Activated CD4-positive, alpha-beta T cell treated with anti-CD3 and anti-CD28 coated beads for 24 hours (primary cell): ENCODE results near the gene MYL5.
"Not testable (repeated sequence)": the region's sequence is repeated elsewhere in the genome, so short reads cannot be mapped to it uniquely, and the experiment has no call there.

Experiments used
- DNase-seq, 2 donors: peaks; one replicate each; pipeline ENCODE4 v3.0.0-alpha.2; 2020; ENCODE audit warnings: low read depth in 2 of 2

The MYL5 gene

DNA sequence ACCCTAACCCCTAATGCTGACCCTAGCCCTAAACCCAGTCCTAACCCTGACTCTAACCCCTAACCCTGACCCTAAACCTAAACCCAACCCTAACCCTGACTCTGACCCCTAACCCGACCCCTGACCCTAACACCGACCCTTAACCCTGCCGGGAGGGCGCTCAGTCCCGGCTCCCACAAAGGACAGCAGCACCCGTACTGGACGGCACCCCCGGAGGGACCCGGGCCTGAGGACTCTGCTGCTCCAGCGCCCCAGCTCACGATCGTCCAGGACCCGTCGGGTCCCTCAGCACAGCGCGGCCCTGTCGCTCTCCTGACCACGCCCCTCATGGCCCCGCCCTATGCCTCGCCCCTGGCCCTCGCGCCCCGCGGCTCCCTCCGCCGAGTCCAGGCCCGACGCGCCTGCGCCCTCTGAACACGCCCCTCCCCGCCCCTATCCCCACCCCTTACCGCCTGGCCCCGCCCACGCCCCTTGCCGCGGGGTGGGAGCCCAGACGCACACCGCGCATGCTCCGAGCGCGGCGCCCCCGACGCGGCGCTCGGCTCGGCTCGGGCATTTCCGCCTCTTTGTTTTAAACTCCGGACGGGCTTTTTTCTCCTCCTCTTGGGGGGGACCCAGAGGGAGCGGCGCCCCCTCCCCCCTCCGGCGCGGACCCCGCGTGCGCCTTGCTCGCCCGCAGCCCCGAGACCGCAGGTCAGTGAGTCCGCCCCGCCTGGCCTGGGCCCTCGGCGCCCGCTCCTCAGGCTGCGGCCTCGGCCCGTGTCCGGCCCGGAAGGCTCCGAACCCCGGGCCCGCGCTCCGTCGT is 31.1 kb downstream of the MYL5 start, which contains the start of gene PCGF3:
TSS of gene PCGF3 (plus strand) at position 555 of the 805 bp plus-strand sequence. CDS start 27,849 bp downstream, outside the sequence.
- peak; percentile 97 for DNase-seq

DNA sequence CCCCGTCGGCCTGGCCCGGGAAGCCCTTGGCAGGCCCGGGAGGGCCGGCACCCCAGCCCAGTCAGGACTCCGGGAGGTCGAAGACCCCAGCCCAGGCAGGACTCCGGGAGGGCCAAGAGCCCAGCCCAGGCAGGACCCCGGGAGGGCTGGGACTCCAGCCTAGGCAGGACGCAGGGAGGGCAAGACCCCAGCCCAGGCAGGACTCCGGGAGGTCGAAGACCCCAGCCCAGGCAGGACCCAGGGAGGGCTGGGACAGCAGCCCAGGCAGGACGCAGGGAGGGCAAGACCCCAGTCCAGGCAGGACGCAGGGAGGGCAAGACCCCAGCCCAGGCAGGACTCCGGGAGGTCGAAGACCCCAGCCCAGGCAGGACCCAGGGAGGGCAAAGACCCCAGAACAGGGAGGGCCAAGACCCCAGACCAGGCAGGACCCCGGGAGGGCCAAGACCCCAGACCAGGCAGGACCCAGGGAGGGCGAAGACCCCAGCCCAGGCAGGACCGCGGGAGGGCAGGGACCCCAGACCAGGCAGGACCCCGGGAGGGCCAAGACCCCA is 31.8 kb downstream of the MYL5 start:
- not testable (repeated sequence) for DNase-seq

GRCh38 chr4:706834-707598 is 32.7 kb downstream of the MYL5 start:
- no peak for DNase-seq

DNA sequence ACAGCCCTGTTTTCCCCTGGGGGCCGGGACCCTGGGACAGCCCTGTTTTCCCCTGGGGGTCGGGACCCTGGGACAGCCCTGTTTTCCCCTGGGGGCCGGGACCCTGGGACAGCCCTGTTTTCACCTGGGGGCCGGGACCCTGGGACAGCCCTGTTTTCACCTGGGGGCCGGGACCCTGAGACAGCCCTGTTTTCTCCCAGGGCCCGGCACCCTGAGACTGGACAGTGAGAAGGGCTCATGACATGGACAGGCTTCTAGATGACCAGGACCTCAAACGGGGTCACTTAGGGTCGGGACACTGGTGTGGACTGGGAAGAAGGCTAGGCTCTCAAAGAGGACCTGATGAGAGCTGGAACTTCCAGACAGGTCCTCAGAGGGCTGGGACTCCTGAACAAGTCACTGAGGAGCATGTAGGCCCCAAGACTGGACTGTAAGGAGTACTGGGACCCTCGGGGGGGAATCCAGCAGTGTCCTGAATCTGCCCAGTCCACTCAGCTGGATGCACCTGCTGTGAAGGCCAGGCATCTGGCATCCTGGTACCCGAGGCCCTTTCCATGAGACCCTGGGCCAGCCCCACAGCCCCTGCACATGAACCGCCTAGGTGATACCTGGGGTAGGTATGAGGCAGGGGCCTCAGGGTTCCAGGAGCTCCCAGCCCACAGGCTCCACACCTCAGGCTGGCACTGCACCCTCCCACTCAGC is 33.7 kb downstream of the MYL5 start:
- no peak for DNase-seq

GRCh38 chr4:708631-708933 is 34.2 kb downstream of the MYL5 start:
- no peak for DNase-seq

GRCh38 chr4:709348-709747 is 35.0 kb downstream of the MYL5 start:
- no peak for DNase-seq

DNA sequence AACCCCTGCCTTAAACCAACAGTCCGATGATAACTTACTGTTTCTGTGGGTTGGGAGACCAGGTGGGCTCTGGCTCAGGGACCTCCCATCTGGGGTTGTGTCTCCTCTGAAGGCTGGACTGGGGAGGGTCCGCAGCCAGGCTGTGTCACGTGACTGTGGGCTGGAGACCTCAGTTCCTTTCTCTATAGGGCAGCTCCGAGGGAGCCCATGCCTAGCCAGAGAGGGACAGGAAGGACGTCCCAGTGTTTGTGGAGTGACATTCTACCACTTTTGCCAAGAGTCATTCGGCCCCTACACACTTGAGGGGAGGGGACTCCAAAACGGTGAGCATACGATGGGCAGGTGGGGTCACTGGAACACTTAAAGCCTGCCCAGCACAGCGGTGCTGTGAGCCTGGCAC is 35.8 kb downstream of the MYL5 start:
- no peak for DNase-seq

DNA sequence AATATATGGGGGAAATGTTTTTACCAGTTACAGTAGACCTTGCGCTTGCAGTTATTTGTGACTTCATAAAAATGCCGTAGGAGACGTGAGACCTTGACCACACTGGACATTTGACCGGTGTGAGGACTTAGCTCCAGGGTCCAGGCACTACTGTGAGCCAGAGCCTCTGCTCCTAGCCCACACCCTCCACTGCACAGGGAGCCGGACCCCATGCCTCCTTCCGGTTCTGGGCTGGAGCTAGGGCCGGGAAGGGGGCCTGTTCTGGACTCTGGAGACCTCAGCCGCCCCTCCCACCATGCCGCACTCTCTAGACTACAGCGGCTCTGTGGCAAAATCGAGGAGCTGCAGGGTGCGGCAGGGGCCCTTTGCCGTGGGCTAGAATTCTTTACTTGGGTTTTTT is 36.6 kb downstream of the MYL5 start:
- DNase-seq = no peak

- DNase-seq = no peak
Observed at GRCh38 chr4:712093-712492, 37.8 kb downstream of the MYL5 start.

- DNase-seq = no peak
Observed at GRCh38 chr4:712916-713632, 38.7 kb downstream of the MYL5 start.

GRCh38 chr4:714087-714486 is 39.7 kb downstream of the MYL5 start:
- no peak for DNase-seq

- no peak for DNase-seq
Observed at GRCh38 chr4:717601-718320, 43.4 kb downstream of the MYL5 start.

DNA sequence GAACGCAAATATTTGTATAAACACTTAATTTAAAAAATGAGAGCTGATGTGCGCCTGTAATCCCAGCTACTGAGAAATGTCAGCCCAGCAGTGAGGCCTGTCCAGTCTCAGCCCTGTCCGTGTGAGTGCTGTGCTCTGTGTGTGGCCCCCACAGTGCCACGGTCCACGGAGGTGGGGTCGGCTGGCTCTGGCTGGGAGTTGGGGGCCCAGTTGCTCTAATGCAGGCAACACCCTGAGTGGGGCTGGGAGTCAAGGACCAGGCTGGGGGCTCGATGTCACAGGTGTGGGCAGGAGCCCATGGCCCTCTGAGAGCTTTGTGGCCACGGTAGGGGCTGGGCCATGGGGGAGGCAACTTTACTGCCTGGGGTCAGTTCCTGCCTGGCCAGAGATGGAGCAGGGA is 44.1 kb downstream of the MYL5 start:
- no peak for DNase-seq

DNA sequence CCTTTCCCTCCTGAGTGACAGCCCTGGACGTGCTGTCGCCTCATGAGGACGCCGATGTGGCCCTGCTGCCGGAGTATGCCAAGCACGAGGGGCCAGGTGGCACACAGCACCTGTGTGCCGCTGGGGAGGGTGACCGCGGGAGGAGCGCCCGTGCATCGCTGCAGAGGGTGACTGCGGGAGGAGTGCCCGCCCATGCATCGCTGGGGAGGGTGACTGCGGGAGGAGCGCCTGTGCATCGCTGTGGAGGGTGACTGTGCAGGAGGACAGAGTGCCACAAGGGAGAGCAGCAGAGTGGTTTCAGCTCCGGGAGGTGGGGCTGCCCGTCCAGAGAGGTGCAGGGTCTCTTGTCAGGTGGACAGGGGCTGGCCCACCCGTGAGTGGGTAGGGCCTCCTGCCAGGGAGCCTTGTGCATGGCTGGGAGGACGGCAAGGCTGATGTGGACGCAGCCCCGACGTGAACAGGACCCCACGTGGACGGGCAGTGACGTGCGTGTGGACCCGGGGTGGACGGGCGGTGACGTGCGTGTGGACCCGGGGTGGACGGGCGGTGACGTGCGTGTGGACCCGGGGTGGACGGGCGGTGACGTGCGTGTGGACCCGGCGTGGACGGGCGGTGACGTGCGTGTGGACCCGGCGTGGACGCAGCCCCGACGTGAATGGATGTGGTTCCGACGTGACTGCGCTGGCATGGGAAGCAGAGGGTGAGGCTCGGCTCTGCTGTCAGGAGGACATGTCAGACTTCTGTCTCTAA is 45.9 kb downstream of the MYL5 start:
- DNase-seq = no peak

- DNase-seq = no peak
Observed at GRCh38 chr4:721261-722168, 47.2 kb downstream of the MYL5 start.

- no peak for DNase-seq
Observed at GRCh38 chr4:722169-722725, 47.9 kb downstream of the MYL5 start.

DNA sequence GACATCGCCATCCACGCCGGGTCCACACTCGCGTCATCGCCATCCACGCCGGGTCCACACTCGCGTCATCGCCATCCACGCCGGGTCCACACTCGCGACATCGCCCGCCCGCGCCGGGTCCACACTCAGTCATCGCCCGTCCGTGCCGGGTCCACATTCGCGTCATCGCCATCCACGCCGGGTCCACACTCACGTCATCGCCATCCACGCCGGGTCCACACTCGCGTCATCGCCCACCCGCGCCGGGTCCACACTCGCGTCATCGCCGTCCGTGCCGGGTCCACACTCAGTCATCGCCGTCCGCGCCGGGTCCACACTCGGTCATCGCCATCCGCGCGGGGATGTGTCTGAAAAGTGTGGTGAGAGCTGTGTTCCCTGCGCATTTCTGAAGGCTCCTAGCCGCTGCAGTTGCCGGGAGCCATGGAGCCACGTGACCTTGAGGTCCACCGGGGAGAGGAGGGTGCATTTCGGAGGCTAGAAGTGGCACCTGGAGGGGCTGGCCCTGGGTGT is 48.6 kb downstream of the MYL5 start:
- no peak for DNase-seq

DNA sequence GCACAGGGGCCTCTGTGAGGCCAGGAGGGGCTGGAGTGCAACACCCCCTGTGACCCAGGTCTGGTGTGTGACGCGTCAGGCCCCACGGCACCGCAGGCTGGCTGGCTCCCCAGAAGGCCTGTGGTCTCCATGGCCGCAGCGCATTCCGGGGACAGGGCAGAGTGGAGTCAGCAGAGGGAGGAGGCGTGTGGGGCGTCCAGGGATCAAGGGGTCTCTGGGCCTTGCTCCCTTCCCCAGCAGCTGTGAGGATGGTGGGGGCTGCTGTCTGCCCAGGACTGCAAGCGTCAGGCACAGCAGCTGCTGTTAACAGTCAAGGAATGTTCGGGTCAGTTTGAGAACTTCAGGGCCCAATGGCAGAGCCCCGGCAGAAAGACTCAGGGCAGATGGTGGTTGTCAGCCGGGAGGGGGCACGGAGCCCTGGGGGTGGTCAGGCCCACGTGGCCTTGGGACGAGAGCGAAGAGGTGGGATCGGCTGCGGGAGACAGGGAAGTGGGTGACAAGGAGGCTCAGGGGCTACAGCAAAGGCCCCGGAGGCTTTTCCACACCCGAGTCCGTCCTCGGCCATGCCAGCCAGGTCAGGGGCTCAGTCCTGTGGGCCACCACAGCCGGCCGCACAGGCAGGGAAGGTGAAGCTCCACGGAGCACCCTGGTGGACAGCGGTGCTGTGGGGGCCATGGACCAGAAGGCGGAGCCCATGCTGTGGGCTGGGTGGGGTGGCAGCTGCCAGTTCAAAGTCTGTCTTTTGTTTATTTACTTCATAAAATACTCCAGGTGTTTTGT is 49.6 kb downstream of the MYL5 start:
- no peak for DNase-seq
